HCT116 (cell line): Measurements from ENCODE around the gene PSORS1C1. TPM values are rescaled to one million over a fixed set of nuclear protein-coding genes. Genes with fewer than 3 reads are reported as not detected.

Source experiments
- ATAC-seq: fragments of 200-7000 bp; cut with Tn5 transposase; 2 replicates; pipeline ENCODE4 v1.9.1; 2020; ENCODE audit warnings: mild to moderate bottlenecking, moderate library complexity
- BruUV-seq: library from RNA; stranded (reverse); fragments of 400-500 nt; replicated peaks from 2 replicates; lab custom pipeline; 2021; lab: Mats Ljungman, UMichigan
- CTCF ChIA-PET: fragments of 300-600 bp; sonication (Branson Sonifier 250); formaldehyde crosslinking; loops from one replicate; lab custom pipeline; 2021; ENCODE audit warnings: antibody characterized with exemption; lab: Charles Lee
- POLR2A ChIA-PET: fragments of 300-600, 350-600 bp; sonication (Branson Sonifier 250); formaldehyde crosslinking; loops from one replicate; lab custom pipeline; 2021; ENCODE audit warnings: antibody characterized with exemption; lab: Charles Lee
- RAD21 ChIA-PET, 2 experiments: fragments of 300-600 bp; sonication (Branson Sonifier 250); formaldehyde crosslinking; loops; one replicate each; lab custom pipeline; 2023; ENCODE audit warnings: low total read pairs in 2 of 2; ENCODE audit not compliant: uncharacterized antibody in 2 of 2, unreplicated experiment in 2 of 2, low non-redundant PET in 1 of 2; lab: Charles Lee
- DNase-seq: peaks from one replicate; pipeline ENCODE4 v3.0.0-alpha.2; 2010; ENCODE audit warnings: low read depth, low spot score
- H2AFZ ChIP-seq: fragments of 200-600 bp; shearing (Covaris generic), sonication (generic); 2 replicates; pipeline ENCODE4 v1.6.1; 2017; ENCODE audit warnings: low read depth, mixed run types, mixed read lengths, antibody characterized with exemption, low read length; ENCODE audit not compliant: poor library complexity, severe bottlenecking
- H3K27ac ChIP-seq: 2 replicates; pipeline ENCODE4 v1.5.1; 2012; ENCODE audit warnings: low read depth, low read length
- H3K27me3 ChIP-seq: fragments of 200-600 bp; sonication (generic); 2 replicates; pipeline ENCODE4 v1.6.1; 2016; ENCODE audit warnings: mixed run types, low read length, mixed read lengths; ENCODE audit not compliant: insufficient read depth
- H3K36me3 ChIP-seq, 2 experiments: fragments of 200-500 bp in 1 of 2; fragments of 200-600 bp in 1 of 2; sonication (Bioruptor generic) in 1 of 2; sonication (generic) in 1 of 2; 2 replicates each; pipeline versions ENCODE4 v1.5.1 to v1.6.1; 2014 to 2016; ENCODE audit warnings: low read length in 2 of 2, inconsistent platforms in 1 of 2, mixed read lengths in 1 of 2, mixed run types in 1 of 2; ENCODE audit not compliant: insufficient read depth in 2 of 2, control insufficient read depth in 1 of 2
- H3K4me1 ChIP-seq, 2 experiments: fragments of 200-600 bp in 1 of 2; sonication (generic) in 1 of 2; 2 replicates each; pipeline versions ENCODE4 v1.5.1 to v1.6.1; 2012 to 2017; ENCODE audit warnings: low read length in 2 of 2, inconsistent platforms in 1 of 2, mild to moderate bottlenecking in 1 of 2, mixed read lengths in 1 of 2, mixed run types in 1 of 2, moderate library complexity in 1 of 2; ENCODE audit not compliant: insufficient read depth in 2 of 2, control insufficient read depth in 1 of 2
- H3K4me2 ChIP-seq: fragments of 200-600 bp; sonication (generic); 2 replicates; pipeline ENCODE4 v1.6.1; 2017; ENCODE audit warnings: mixed run types, low read length, mixed read lengths
- H3K4me3 ChIP-seq, 2 experiments: fragments of 200-600 bp in 1 of 2; sonication (generic) in 1 of 2; replicated peaks in 1 of 2; 2 replicates each; pipeline ENCODE4 v1.5.1; 2011 to 2016; ENCODE audit warnings: low read length in 2 of 2, control low read depth in 1 of 2, low read depth in 1 of 2, mild to moderate bottlenecking in 1 of 2, mixed read lengths in 1 of 2, mixed run types in 1 of 2
- H3K79me2 ChIP-seq: fragments of 200-600 bp; sonication (generic); 2 replicates; pipeline ENCODE4 v1.6.1; 2017; ENCODE audit warnings: mild to moderate bottlenecking, mixed run types, low read length, moderate library complexity, mixed read lengths; ENCODE audit not compliant: insufficient read depth
- H3K9ac ChIP-seq: fragments of 200-600 bp; sonication (generic); 2 replicates; pipeline ENCODE4 v1.6.1; 2016; ENCODE audit warnings: low read length, mixed read lengths
- H3K9me2 ChIP-seq: fragments of 200-600 bp; sonication (generic), shearing (Covaris generic); 2 replicates; pipeline ENCODE4 v1.6.1; 2017; ENCODE audit warnings: mixed run types, mild to moderate bottlenecking, moderate library complexity; ENCODE audit not compliant: insufficient read depth
- H3K9me3 ChIP-seq, 2 experiments: fragments of 200-500 bp in 1 of 2; fragments of 200-600 bp in 1 of 2; sonication (Bioruptor generic) in 1 of 2; sonication (generic) in 1 of 2; 2 replicates each; pipeline ENCODE4 v1.6.1; 2014 to 2017; ENCODE audit warnings: low read length in 2 of 2, mixed read lengths in 2 of 2, inconsistent platforms in 1 of 2, low read depth in 1 of 2, mild to moderate bottlenecking in 1 of 2, mixed run types in 1 of 2, moderate library complexity in 1 of 2; ENCODE audit not compliant: control insufficient read depth in 1 of 2, insufficient read depth in 1 of 2
- H4K20me1 ChIP-seq: fragments of 200-600 bp; sonication (generic), shearing (Covaris generic); 2 replicates; pipeline ENCODE4 v1.6.1; 2017; ENCODE audit warnings: mixed run types, mild to moderate bottlenecking, moderate library complexity; ENCODE audit not compliant: insufficient read depth
- CEBPB ChIP-seq: IDR thresholded peaks from 2 replicates; pipeline ENCODE4 v1.6.1; 2012; ENCODE audit warnings: low read depth
- CTCF ChIP-seq, 3 experiments: fragments of 200-600 bp in 1 of 3; sonication (generic) in 1 of 3; IDR thresholded peaks in 2 of 3; conservative IDR thresholded peaks in 1 of 3; 2 replicates each; pipeline ENCODE4 v1.5.1; 2012 to 2017; ENCODE audit warnings: low read depth in 2 of 3, low read length in 2 of 3, antibody characterized with exemption in 1 of 3, borderline replicate concordance in 1 of 3, control low read depth in 1 of 3, mild to moderate bottlenecking in 1 of 3, mixed read lengths in 1 of 3, mixed run types in 1 of 3, moderate library complexity in 1 of 3; ENCODE audit not compliant: insufficient read depth in 1 of 3
- EGR1 ChIP-seq: IDR thresholded peaks from 2 replicates; pipeline ENCODE4 v1.6.1; 2012; ENCODE audit warnings: low read depth
- ELF1 ChIP-seq: IDR thresholded peaks from 2 replicates; pipeline ENCODE4 v1.6.1; 2012; ENCODE audit warnings: low read depth, borderline replicate concordance
- EZH2 ChIP-seq: fragments of 200-600 bp; sonication (generic); IDR thresholded peaks from 2 replicates; pipeline ENCODE4 v1.6.1; 2017; ENCODE audit warnings: antibody characterized with exemption, mixed run types
- FOSL1 ChIP-seq: IDR thresholded peaks from 2 replicates; pipeline ENCODE4 v1.6.1; 2012; ENCODE audit warnings: low read depth
- MAX ChIP-seq: IDR thresholded peaks from 2 replicates; pipeline ENCODE4 v1.6.1; 2012
- REST ChIP-seq: IDR thresholded peaks from 2 replicates; pipeline ENCODE4 v1.6.1; 2012; ENCODE audit warnings: low read depth
- SIN3A ChIP-seq: IDR thresholded peaks from 2 replicates; pipeline ENCODE4 v1.6.1; 2012; ENCODE audit warnings: low read depth
- SP1 ChIP-seq: IDR thresholded peaks from 2 replicates; pipeline ENCODE4 v1.6.1; 2012; ENCODE audit warnings: low read depth
- SRF ChIP-seq: IDR thresholded peaks from 2 replicates; pipeline ENCODE4 v1.6.1; 2012; ENCODE audit warnings: low read depth
- TCF7L2 ChIP-seq: IDR thresholded peaks from 2 replicates; pipeline ENCODE4 v1.7.0; 2011; ENCODE audit warnings: borderline replicate concordance, inconsistent platforms; ENCODE audit not compliant: insufficient read depth, insufficient read length; ENCODE audit errors: extremely low read depth
- ZBTB33 ChIP-seq: IDR thresholded peaks from 2 replicates; pipeline ENCODE4 v1.6.1; 2011; ENCODE audit warnings: mild to moderate bottlenecking, low read length, moderate library complexity; ENCODE audit not compliant: insufficient replicate concordance; ENCODE audit errors: extremely low read depth
- intact Hi-C: fragments of 100-400 bp; cut with micrococcal nuclease; formaldehyde crosslinking; loops from 2 replicates; pipeline ENCODE4 v1.10.0; 2022
- total RNA-seq: library from RNA; stranded (reverse); gene quantifications from one replicate; pipeline ENCODE4 v1.2.1, GENCODE V29; 2021; ENCODE audit not compliant: unreplicated experiment

The PSORS1C1 gene
- total RNA-seq, 1 experiment from 2014 or later, result 9.8 TPM

- H3K79me2 ChIP-seq, result no peaks in the 10 kb centered on the region
- H3K27ac ChIP-seq, result no peak overlapping the region
- H3K4me1 ChIP-seq, result no peaks in the 10 kb centered on the region
- ATAC-seq (no peak), DNase-seq (no peak)
- CTCF ChIA-PET, result no interaction called here
- intact Hi-C loops, result no loop called here
- H3K9me2 ChIP-seq, result no peaks in the 10 kb centered on the region
- POLR2A ChIA-PET, result no interaction called here
- no TSS peak for BruUV-seq
- no peaks in the 10 kb centered on the region for H4K20me1 ChIP-seq
- RAD21 ChIA-PET, result no interaction called here
- no peak overlapping the region for H3K4me3 ChIP-seq
- H3K9ac ChIP-seq, result no peak overlapping the region
- no peak overlapping the region for H2AFZ ChIP-seq
- no peaks in the 10 kb centered on the region for H3K27me3 ChIP-seq
- no peak overlapping the region for H3K4me2 ChIP-seq
- TF ChIP-seq SIN3A (no peak), CEBPB (no peak), SP1 (no peak), TCF7L2 (no peak), MAX (no peak), CTCF (IDR thresholded peaks at IDR 0.05 in 2 of 3, conservative IDR thresholded peaks at IDR 0.05 in 1 of 3; ENCODE audit: borderline replicate concordance in 1 of 3, insufficient read depth in 1 of 3, low read depth in 2 of 3, low read length in 2 of 3) (no peak), ELF1 (no peak), ZBTB33 (no peak), REST (no peak), SRF (no peak), EGR1 (no peak), EZH2 (no peak), FOSL1 (no peak)
- TF ChIP-seq, all 23 proteins: peak for 0
- Histone ChIP-seq H3K9me3 (no peaks in the 10 kb centered on the region), H3K36me3 (peaks cover 0 to 4% of the 10 kb centered on the region in 2 experiments; a peak in 2 of 4 replicates)
Observed at GRCh38 chr6:31149827-31150447, 35.3 kb downstream of the PSORS1C1 start.
